WTC11 (cell line): ENCODE data around the gene TRIM38. TPM values are rescaled to one million over a fixed set of nuclear protein-coding genes. Genes with fewer than 3 reads are reported as not detected.

Experiments
- ATAC-seq: fragments of 200-7000 bp; cut with Tn5 transposase; 2 replicates; pipeline ENCODE4 v1.10.0; 2021; ENCODE audit warnings: mild to moderate bottlenecking, moderate library complexity
- CTCF ChIA-PET: fragments of 300-600 bp; sonication (Branson Sonifier 250); formaldehyde crosslinking; loops from one replicate; lab custom pipeline; 2021; ENCODE audit warnings: antibody characterized with exemption; lab: Charles Lee
- POLR2A ChIA-PET: fragments of 350-600 bp; sonication (Branson Sonifier 250); formaldehyde crosslinking; loops from one replicate; lab custom pipeline; 2021; ENCODE audit warnings: antibody characterized with exemption; lab: Charles Lee
- DNase-seq: peaks from one replicate; pipeline ENCODE4 v3.0.0; 2021; ENCODE audit warnings: low spot score
- H3K27ac Mint-ChIP-seq: 2 replicates; pipeline ENCODE4 v1.8.0; 2021; ENCODE audit warnings: mixed read lengths
- H3K27me3 Mint-ChIP-seq: 2 replicates; pipeline ENCODE4 v1.8.0; 2021; ENCODE audit warnings: low read depth, mild to moderate bottlenecking, moderate library complexity, mixed read lengths
- H3K36me3 Mint-ChIP-seq: 2 replicates; pipeline ENCODE4 v1.8.0; 2021; ENCODE audit warnings: mixed read lengths
- H3K4me1 Mint-ChIP-seq: 2 replicates; pipeline ENCODE4 v1.8.0; 2022; ENCODE audit warnings: mixed read lengths
- H3K4me3 Mint-ChIP-seq: 2 replicates; pipeline ENCODE4 v1.8.0; 2021; ENCODE audit warnings: mild to moderate bottlenecking, moderate library complexity, mixed read lengths
- H3K9me3 Mint-ChIP-seq: 2 replicates; pipeline ENCODE4 v1.8.0; 2021; ENCODE audit warnings: mixed read lengths
- GABPB1 ChIP-seq: sonication (generic); formaldehyde crosslinking; IDR thresholded peaks from 2 replicates; pipeline ENCODE4 v1.8.1; 2023; ENCODE audit warnings: mild to moderate bottlenecking, missing genetic modification reagents
- IRF2 ChIP-seq: sonication (generic); formaldehyde crosslinking; IDR thresholded peaks from 2 replicates; pipeline ENCODE4 v1.8.0; 2022; ENCODE audit warnings: low read depth, missing genetic modification reagents, borderline replicate concordance
- JAZF1 ChIP-seq: fragments of 250-450 bp; sonication (Bioruptor Pico); IDR thresholded peaks from 2 replicates; pipeline ENCODE4 v1.9.0; 2021; ENCODE audit warnings: moderate library complexity, mild to moderate bottlenecking, inconsistent platforms
- MYBL2 ChIP-seq: sonication (generic); formaldehyde crosslinking; IDR thresholded peaks from 2 replicates; pipeline ENCODE4 v1.8.1; 2023; ENCODE audit warnings: mild to moderate bottlenecking, moderate library complexity, missing genetic modification reagents
- NFYB ChIP-seq: sonication (generic); formaldehyde crosslinking; conservative IDR thresholded peaks from 2 replicates; pipeline ENCODE4 v1.8.0; 2022; ENCODE audit warnings: low read depth, missing genetic modification reagents
- PRRX2 ChIP-seq: fragments of 250-450 bp; sonication (Bioruptor Pico); IDR thresholded peaks from 2 replicates; pipeline ENCODE4 v1.8.0; 2021; ENCODE audit warnings: mild to moderate bottlenecking
- TEAD4 ChIP-seq: sonication (generic); formaldehyde crosslinking; IDR thresholded peaks from 2 replicates; pipeline ENCODE4 v1.8.0; 2022; ENCODE audit warnings: mild to moderate bottlenecking, missing genetic modification reagents
- ZNF281 ChIP-seq: sonication (generic); formaldehyde crosslinking; IDR thresholded peaks from 2 replicates; pipeline ENCODE4 v1.8.0; 2023; ENCODE audit warnings: mild to moderate bottlenecking, missing genetic modification reagents
- ZNF423 ChIP-seq: fragments of 250-450 bp; sonication (Bioruptor Pico); IDR thresholded peaks from 2 replicates; pipeline ENCODE4 v2.1.2; 2022; ENCODE audit warnings: mild to moderate bottlenecking, moderate library complexity
- ZNF512 ChIP-seq: sonication (generic); formaldehyde crosslinking; IDR thresholded peaks from 2 replicates; pipeline ENCODE4 v1.8.1; 2022; ENCODE audit warnings: missing genetic modification reagents, borderline replicate concordance
- ZNF671 ChIP-seq: fragments of 250-450 bp; sonication (Bioruptor Pico); IDR thresholded peaks from 2 replicates; pipeline ENCODE4 v1.8.0; 2021; ENCODE audit warnings: mild to moderate bottlenecking
- total RNA-seq: library from RNA; stranded (reverse); gene quantifications from 3 replicates; pipeline ENCODE4 v1.2.3, GENCODE V29; 2021
- TF ChIP-seq, protein P1 (sequence below): sonication (generic); formaldehyde crosslinking; IDR thresholded peaks from 2 replicates; pipeline ENCODE4 v1.8.1; 2023; ENCODE audit warnings: mild to moderate bottlenecking, missing genetic modification reagents
- TF ChIP-seq, protein P2 (sequence below): sonication (generic); formaldehyde crosslinking; IDR thresholded peaks from 2 replicates; pipeline ENCODE4 v1.8.1; 2022; ENCODE audit warnings: mild to moderate bottlenecking, moderate library complexity, missing genetic modification reagents
- TF ChIP-seq, protein P3 (sequence below): fragments of 250-450 bp; sonication (Bioruptor Pico); IDR thresholded peaks from 2 replicates; pipeline ENCODE4 v2.1.2; 2022; ENCODE audit warnings: mild to moderate bottlenecking, moderate library complexity

The TRIM38 gene
- total RNA-seq, 1 experiment from 2014 or later = 1.6 TPM

GRCh38 chr6:25930532-25931410 lies 31.8 kb upstream of the TRIM38 start, which contains the start of gene SLC17A2:
TSS of gene SLC17A2 (minus strand) at chr6:25930691. CDS start at chr6:25925796, 4,895 bp downstream.
- Mint-ChIP-seq H3K36me3 (no peaks in the 10 kb centered on the region), H3K4me1 (peaks cover 2% of the 10 kb centered on the region; the same call in 1 of the 2 replicates), H3K9me3 (no peaks in the 10 kb centered on the region), H3K4me3 (no peak within 1 kb of the TSS), H3K27ac (no peak within 1 kb of the TSS), H3K27me3 (no peaks in the 10 kb centered on the region)
- no peak for DNase-seq
- CTCF ChIA-PET = no interaction called here
- ATAC-seq = no peak
- POLR2A ChIA-PET = no interaction called here
- TF ChIP-seq, protein P1, sequence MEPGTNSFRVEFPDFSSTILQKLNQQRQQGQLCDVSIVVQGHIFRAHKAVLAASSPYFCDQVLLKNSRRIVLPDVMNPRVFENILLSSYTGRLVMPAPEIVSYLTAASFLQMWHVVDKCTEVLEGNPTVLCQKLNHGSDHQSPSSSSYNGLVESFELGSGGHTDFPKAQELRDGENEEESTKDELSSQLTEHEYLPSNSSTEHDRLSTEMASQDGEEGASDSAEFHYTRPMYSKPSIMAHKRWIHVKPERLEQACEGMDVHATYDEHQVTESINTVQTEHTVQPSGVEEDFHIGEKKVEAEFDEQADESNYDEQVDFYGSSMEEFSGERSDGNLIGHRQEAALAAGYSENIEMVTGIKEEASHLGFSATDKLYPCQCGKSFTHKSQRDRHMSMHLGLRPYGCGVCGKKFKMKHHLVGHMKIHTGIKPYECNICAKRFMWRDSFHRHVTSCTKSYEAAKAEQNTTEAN (CRISPR knock-in tag) = no peak
- TF ChIP-seq JAZF1 (CRISPR knock-in tag) (no peak), GABPB1 (CRISPR knock-in tag) (peak; percentile 67)

- H3K27me3 Mint-ChIP-seq = no peaks in the 10 kb centered on the region
- CTCF ChIA-PET = no interaction called here
- no peak overlapping the region for H3K4me3 Mint-ChIP-seq
- POLR2A ChIA-PET = no interaction called here
- no peak overlapping the region for H3K27ac Mint-ChIP-seq
- DNase-seq (no peak), ATAC-seq (no peak)
- H3K36me3 Mint-ChIP-seq = no peaks in the 10 kb centered on the region
- TF ChIP-seq IRF2 (CRISPR knock-in tag) (no peak), ZNF512 (CRISPR knock-in tag) (no peak), ZNF281 (no peak)
- TF ChIP-seq, protein P2, sequence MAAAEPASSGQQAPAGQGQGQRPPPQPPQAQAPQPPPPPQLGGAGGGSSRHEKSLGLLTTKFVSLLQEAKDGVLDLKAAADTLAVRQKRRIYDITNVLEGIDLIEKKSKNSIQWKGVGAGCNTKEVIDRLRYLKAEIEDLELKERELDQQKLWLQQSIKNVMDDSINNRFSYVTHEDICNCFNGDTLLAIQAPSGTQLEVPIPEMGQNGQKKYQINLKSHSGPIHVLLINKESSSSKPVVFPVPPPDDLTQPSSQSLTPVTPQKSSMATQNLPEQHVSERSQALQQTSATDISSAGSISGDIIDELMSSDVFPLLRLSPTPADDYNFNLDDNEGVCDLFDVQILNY = no peak
- no peaks in the 10 kb centered on the region for H3K4me1 Mint-ChIP-seq
- no peaks in the 10 kb centered on the region for H3K9me3 Mint-ChIP-seq
Observed at GRCh38 chr6:25931411-25931709, 31.2 kb upstream of the TRIM38 start.

GRCh38 chr6:25934156-25934555 lies 28.4 kb upstream of the TRIM38 start:
- TF ChIP-seq JAZF1 (CRISPR knock-in tag) = no peak
- DNase-seq (no peak), ATAC-seq (no peak)
- Mint-ChIP-seq H3K36me3 (no peaks in the 10 kb centered on the region), H3K9me3 (no peaks in the 10 kb centered on the region), H3K4me3 (no peak overlapping the region), H3K4me1 (no peaks in the 10 kb centered on the region), H3K27me3 (no peaks in the 10 kb centered on the region), H3K27ac (no peak overlapping the region)
- ChIA-PET CTCF (no interaction called here), POLR2A (no interaction called here)

DNA sequence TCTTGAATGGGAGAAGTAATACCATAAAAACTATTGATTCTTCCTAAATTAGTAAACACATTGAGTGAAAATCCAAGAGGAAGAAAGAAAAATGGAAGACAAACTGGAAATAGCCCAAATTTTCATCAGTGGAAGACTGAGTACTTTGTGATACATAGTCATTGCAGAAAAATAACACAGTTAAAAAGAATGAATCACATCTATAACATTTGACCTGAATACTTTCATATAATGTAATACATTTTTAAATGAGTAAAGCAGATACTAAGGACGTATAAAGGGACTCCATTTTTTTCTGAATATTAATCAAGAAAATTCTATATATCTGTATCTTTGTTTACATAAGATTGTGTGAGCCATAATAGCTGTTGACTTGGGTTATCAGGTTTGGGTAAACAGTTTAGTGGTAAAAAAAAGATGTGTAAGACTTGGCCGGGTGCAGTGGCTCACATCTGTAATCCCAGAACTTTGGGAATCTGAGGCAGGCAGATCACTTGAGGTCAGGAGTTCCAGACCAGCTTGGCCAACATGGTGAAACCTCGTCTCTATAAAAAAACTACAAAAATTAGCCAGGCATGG lies 27.8 kb upstream of the TRIM38 start:
- DNase-seq (no peak), ATAC-seq (no peak)
- TF ChIP-seq, protein P3, sequence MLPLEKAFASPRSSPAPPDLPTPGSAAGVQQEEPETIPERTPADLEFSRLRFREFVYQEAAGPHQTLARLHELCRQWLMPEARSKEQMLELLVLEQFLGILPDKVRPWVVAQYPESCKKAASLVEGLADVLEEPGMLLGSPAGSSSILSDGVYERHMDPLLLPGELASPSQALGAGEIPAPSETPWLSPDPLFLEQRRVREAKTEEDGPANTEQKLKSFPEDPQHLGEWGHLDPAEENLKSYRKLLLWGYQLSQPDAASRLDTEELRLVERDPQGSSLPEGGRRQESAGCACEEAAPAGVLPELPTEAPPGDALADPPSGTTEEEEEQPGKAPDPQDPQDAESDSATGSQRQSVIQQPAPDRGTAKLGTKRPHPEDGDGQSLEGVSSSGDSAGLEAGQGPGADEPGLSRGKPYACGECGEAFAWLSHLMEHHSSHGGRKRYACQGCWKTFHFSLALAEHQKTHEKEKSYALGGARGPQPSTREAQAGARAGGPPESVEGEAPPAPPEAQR (CRISPR knock-in tag) = no peak
- TF ChIP-seq TEAD4 (CRISPR knock-in tag) (no peak), NFYB (CRISPR knock-in tag) (no peak), ZNF423 (CRISPR knock-in tag) (no peak), MYBL2 (CRISPR knock-in tag) (no peak), PRRX2 (CRISPR knock-in tag) (no peak), ZNF671 (no peak)
- TF ChIP-seq, all 79 proteins: peak for 0
- CTCF ChIA-PET = no interaction called here
- Mint-ChIP-seq H3K27me3 (no peaks in the 10 kb centered on the region), H3K4me3 (no peak overlapping the region), H3K4me1 (no peaks in the 10 kb centered on the region), H3K9me3 (no peaks in the 10 kb centered on the region), H3K36me3 (no peaks in the 10 kb centered on the region), H3K27ac (no peak overlapping the region)
- POLR2A ChIA-PET = no interaction called here
